Cardiac muscle cell (in vitro differentiated cells and primary cell): ENCODE measurements around the gene AGMO. TPM values are rescaled to one million over a fixed set of nuclear protein-coding genes. Genes with fewer than 3 reads are reported as not detected.
"Not testable (repeated sequence)": the region's sequence is repeated elsewhere in the genome, so short reads cannot be mapped to it uniquely, and the experiment has no call there.

Experiments
- DNase-seq, 2 donors: peaks; one replicate each; pipeline versions ENCODE4 v3.0.0 to v3.0.0-alpha.2; 2010 to 2017; ENCODE audit warnings: low read depth in 1 of 2, low spot score in 1 of 2
- H3K27ac ChIP-seq: fragments of 200-600 bp; sonication (generic); 2 replicates; pipeline ENCODE4 v1.5.1; 2016
- H3K27me3 ChIP-seq: fragments of 200-600 bp; sonication (generic); 2 replicates; pipeline ENCODE4 v1.6.0; 2016; ENCODE audit warnings: control low read depth
- H3K36me3 ChIP-seq: fragments of 200-600 bp; sonication (generic); 2 replicates; pipeline ENCODE4 v1.5.1; 2016; ENCODE audit warnings: control low read depth
- H3K4me1 ChIP-seq: fragments of 200-600 bp; sonication (generic); 2 replicates; pipeline ENCODE4 v1.8.1; 2017; ENCODE audit warnings: low read depth, mild to moderate bottlenecking, mixed run types
- H3K4me3 ChIP-seq: fragments of 200-600 bp; sonication (generic); 2 replicates; pipeline ENCODE4 v1.5.1; 2016; ENCODE audit warnings: mild to moderate bottlenecking
- H3K9me3 ChIP-seq: fragments of 200-600 bp; sonication (generic); 2 replicates; pipeline ENCODE4 v1.5.1; 2017; ENCODE audit warnings: low read depth, mild to moderate bottlenecking, control low read depth
- polyA plus RNA-seq: library from polyadenylated mRNA; unstranded; fragments of >200 nt; fragmentation: Nextera tagmentation; extraction: Ambion mirVana; gene quantifications from 2 replicates; pipeline ENCODE4 v1.2.1, GENCODE V29; 2016
- total RNA-seq: library from RNA; depleted of rRNA; stranded (reverse); fragments of >200 nt; gene quantifications from 2 replicates; pipeline ENCODE4 v1.2.3, GENCODE V29; 2016
- TF ChIP-seq, protein P1 (sequence below): IDR thresholded peaks from 2 replicates; pipeline ENCODE4 v1.5.1; 2012; ENCODE audit warnings: low read depth, mild to moderate bottlenecking, low read length

Gene AGMO
- total and polyA plus RNA-seq, 2 experiments from 2014 or later: 0.16 TPM; not detected in 1

DNA sequence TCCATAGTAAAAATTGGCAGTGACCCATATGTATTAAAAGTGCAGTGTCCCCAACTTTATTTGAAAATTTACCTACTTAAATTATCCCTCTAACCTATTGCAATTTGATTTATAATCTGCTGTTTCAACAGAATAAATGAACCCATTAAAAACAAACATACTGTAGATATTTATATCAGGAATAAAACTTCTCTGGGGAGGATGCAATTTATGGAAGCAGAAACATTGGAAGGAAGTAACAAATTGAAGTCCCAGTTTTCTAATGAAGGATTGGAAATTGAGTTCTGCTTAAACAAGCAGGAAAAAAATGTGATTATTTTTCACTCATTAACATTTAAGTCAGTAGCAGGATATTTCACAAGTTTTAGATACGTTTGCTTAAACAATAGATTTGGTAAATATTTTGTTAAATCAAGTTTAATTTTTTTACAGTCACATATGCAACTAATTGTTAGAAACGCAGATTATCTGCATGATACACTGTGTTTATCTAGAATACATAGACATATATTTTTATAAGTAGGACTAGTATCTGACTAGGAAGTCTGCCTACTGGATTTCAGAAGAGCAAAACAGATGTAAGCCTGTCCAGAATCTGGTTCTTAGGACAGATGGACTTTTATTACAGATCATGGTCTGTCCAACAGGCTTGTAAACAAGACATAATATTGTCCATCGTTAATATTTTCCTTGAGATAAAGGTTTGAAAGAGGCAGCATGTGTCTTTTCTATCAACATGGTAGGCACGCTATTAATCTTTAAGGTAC, 5.3 kb downstream of the AGMO start:
- H3K9me3 ChIP-seq: no peaks in the 10 kb centered on the region
- no peaks in the 10 kb centered on the region for H3K36me3 ChIP-seq

DNA sequence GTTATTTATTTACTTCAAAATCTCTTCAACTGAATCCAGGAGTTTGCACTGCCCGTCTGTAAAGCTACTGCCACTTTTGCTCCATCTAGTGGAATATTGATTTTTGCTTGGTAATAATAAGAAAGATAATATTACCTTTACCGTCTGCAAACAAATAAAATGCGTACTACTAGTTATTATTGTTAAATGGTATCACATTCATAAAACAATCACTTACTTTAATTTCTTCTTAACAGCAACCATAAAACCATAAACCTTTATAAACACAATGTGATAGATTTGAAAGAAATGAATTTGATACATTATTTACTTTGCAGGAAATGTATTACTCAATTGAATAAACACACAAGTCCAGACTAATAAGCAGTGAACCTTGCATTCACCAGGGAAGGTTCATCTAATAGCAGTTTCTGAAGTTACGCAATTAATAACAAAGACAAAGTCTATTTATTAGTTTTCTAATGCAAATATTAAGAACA, 6.4 kb downstream of the AGMO start:
- Histone ChIP-seq H3K36me3 (no peaks in the 10 kb centered on the region), H3K27me3 (no peaks in the 10 kb centered on the region), H3K27ac (no peak overlapping the region), H3K4me1 (no peaks in the 10 kb centered on the region), H3K4me3 (no peak overlapping the region), H3K9me3 (no peaks in the 10 kb centered on the region)
- TF ChIP-seq, protein P1, sequence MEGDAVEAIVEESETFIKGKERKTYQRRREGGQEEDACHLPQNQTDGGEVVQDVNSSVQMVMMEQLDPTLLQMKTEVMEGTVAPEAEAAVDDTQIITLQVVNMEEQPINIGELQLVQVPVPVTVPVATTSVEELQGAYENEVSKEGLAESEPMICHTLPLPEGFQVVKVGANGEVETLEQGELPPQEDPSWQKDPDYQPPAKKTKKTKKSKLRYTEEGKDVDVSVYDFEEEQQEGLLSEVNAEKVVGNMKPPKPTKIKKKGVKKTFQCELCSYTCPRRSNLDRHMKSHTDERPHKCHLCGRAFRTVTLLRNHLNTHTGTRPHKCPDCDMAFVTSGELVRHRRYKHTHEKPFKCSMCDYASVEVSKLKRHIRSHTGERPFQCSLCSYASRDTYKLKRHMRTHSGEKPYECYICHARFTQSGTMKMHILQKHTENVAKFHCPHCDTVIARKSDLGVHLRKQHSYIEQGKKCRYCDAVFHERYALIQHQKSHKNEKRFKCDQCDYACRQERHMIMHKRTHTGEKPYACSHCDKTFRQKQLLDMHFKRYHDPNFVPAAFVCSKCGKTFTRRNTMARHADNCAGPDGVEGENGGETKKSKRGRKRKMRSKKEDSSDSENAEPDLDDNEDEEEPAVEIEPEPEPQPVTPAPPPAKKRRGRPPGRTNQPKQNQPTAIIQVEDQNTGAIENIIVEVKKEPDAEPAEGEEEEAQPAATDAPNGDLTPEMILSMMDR: peak; percentile 18
- DNase-seq: peak in 1 of 2 donors; percentile 33

More for the DNA sequence above, 5.3 kb downstream of the AGMO start:
- TF ChIP-seq, protein P1: no peak
- DNase-seq: no peak
- Histone ChIP-seq H3K4me3 (no peak overlapping the region), H3K4me1 (no peaks in the 10 kb centered on the region), H3K27me3 (no peaks in the 10 kb centered on the region), H3K27ac (no peak overlapping the region)

DNA sequence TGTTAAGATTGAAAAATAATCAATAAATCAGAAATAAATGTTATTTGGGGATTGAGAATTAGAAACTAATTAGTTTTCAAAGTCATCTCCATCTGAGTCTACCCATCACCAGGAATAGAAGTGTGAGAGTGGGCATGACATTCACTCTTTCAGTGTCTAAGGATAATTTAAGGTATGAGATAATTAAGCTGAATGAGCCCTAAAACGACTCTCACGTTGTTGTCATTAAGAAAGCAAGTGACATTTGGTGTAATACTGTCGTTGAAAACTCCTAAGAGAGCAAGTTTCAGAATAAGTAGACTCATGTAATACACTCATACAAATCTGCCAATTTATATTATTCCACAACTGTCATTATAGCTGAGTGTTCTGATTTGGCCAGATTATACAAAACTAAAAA, 7.1 kb downstream of the AGMO start:
- no peak for DNase-seq
- TF ChIP-seq, protein P1: no peak
- Histone ChIP-seq H3K9me3 (no peaks in the 10 kb centered on the region), H3K4me1 (no peaks in the 10 kb centered on the region), H3K27ac (no peak overlapping the region), H3K36me3 (no peaks in the 10 kb centered on the region), H3K4me3 (no peak overlapping the region), H3K27me3 (no peaks in the 10 kb centered on the region)

DNA sequence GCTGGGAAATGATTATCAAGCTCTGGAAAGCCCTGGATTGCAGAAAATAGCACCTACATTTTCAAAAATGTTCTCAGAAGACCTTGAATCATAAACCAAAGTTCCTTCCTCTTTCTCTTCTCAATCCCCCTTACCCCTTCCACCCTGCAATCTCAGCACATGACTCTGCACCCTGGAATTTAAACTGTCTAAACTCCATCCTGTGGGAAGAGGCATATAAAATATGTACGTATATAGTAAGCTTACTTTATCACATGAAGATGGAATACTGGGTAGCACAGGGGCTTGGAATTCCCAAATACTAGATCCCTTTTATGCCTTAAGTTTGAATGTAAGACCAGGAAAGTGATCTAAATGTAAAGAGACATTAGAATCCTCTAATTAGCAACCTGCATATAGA, 7.7 kb downstream of the AGMO start:
- TF ChIP-seq, protein P1: no peak
- H3K27me3 ChIP-seq: no peaks in the 10 kb centered on the region
- H3K27ac ChIP-seq: no peak overlapping the region
- no peaks in the 10 kb centered on the region for H3K36me3 ChIP-seq
- no peak overlapping the region for H3K4me3 ChIP-seq
- peak in 1 of 2 donors; percentile 13 for DNase-seq
- H3K9me3 ChIP-seq: no peaks in the 10 kb centered on the region
- H3K4me1 ChIP-seq: no peaks in the 10 kb centered on the region

DNA sequence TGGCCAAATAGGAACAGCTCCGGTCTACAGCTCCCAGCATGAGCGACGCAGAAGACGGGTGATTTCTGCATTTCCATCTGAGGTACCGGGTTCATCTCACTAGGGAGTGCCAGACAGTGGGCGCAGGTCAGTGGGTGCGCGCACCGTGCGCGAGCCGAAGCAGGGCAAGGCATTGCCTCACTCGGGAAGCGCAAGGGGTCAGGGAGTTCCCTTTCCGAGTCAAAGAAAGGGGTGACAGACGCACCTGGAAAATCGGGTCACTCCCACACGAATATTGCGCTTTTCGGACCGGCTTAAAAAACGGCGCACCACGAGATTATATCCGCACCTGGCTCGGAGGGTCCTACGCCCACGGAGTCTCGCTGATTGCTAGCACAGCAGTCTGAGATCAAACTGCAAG, 14.5 kb downstream of the AGMO start:
- not testable (repeated sequence) for H3K27ac ChIP-seq, H3K27me3 ChIP-seq, H3K9me3 ChIP-seq, H3K36me3 ChIP-seq, H3K4me1 ChIP-seq, DNase-seq
- peak overlapping the region; percentile 20 for H3K4me3 ChIP-seq

DNA sequence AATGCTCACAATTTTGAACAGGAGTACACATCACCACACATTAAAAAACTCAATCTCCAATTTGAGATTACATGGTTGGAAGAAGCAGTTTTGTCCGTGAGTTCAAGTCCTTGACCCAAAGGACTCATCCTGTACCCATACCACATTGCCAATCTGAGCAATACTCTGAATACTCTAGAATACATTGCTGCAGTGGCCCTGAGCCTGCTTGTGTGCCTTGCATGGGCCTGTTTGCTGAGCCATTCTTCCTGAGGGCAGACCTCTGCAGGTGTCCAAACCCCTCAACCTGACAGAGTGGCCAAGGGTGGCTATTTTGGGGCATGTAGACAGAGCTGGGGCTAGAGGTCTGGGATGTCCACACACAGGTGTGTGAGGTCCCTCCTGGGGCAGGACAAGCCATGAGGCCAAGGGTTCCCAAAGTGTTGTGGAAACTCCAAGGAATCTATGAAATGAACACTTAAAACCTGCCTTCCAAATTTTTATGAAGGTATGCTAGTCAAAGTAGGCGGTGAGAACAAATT, 15.5 kb downstream of the AGMO start:
- Histone ChIP-seq H3K4me1 (no peaks in the 10 kb centered on the region), H3K27ac (no peak overlapping the region)

More for the DNA sequence above, 15.5 kb downstream of the AGMO start:
- DNase-seq: no peak
- H3K27me3 ChIP-seq: no peaks in the 10 kb centered on the region
- no peak overlapping the region for H3K4me3 ChIP-seq
- H3K36me3 ChIP-seq: no peaks in the 10 kb centered on the region
- TF ChIP-seq, protein P1: no peak
- H3K9me3 ChIP-seq: no peaks in the 10 kb centered on the region
